Sigmoid colon (tissue), 4 donors: Measurements from ENCODE around the gene STEAP3.

Experiments used
- EP300 ChIP-seq, 4 donors: sonication (generic); formaldehyde crosslinking; IDR thresholded peaks; one replicate each; pipeline ENCODE4 v1.6.1; 2017; ENCODE audit warnings: antibody characterized with exemption in 4 of 4
- TF ChIP-seq, protein P1 (sequence below), 4 experiments: fragments of 450-650 bp in 3 of 4; fragments of 200-600 bp in 1 of 4; IDR thresholded peaks; one replicate each; pipeline ENCODE4 v1.5.1; 2016 to 2019; ENCODE audit warnings: antibody characterized with exemption in 4 of 4, mild to moderate bottlenecking in 3 of 4, moderate library complexity in 2 of 4

DNA sequence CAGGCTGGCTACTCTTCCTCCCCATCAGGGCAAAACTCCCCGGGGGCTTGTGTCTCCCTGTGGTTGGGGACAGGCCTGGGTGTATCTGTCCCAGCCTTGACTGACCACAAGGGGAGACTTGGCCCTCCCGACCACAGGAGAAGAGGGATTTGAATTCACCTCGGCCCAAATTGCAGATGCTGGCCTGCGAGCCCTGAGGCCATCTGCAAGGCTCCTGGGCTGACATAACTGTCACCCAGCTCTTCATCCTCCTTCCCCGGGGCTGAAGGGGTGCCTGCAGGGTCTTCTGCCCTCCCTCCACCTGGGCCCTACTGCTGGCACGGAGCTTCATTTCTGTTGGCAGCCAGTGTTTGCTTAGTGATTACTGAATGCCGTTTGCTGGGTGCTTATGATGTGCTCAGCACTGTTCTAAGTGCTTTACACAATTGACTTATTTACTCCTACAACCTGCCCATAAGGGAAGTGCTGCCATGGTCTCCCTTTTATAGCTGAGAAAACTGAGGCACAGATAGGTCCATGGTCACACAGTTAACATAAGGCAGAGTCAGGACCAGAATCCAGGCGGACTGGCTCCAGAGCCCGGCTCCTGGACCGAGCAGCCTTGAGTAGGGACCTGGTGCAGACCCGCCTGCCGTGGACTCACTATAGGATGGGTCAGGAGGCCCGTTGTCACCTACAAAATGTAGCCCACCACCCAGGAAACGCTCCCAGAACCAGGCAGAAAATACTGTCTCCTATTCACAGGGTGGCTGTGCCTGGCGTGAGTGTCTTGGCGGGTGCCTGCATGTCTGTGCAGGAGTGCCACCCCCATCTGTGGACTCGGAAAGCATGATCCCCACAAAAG lies 18.9 kb downstream of the STEAP3 start:
- TF ChIP-seq, protein P1, sequence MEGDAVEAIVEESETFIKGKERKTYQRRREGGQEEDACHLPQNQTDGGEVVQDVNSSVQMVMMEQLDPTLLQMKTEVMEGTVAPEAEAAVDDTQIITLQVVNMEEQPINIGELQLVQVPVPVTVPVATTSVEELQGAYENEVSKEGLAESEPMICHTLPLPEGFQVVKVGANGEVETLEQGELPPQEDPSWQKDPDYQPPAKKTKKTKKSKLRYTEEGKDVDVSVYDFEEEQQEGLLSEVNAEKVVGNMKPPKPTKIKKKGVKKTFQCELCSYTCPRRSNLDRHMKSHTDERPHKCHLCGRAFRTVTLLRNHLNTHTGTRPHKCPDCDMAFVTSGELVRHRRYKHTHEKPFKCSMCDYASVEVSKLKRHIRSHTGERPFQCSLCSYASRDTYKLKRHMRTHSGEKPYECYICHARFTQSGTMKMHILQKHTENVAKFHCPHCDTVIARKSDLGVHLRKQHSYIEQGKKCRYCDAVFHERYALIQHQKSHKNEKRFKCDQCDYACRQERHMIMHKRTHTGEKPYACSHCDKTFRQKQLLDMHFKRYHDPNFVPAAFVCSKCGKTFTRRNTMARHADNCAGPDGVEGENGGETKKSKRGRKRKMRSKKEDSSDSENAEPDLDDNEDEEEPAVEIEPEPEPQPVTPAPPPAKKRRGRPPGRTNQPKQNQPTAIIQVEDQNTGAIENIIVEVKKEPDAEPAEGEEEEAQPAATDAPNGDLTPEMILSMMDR (IDR thresholded peaks at IDR 0.05) = no peak
- no peak for TF ChIP-seq EP300 (IDR thresholded peaks at IDR 0.05)
